ENCODE measurements around the gene MMS19. TPM values are rescaled to one million over a fixed set of nuclear protein-coding genes. Genes with fewer than 3 reads are reported as not detected.

Gene MMS19
- total RNA-seq, 2 experiments from 2014 or later = 98.0 to 100 TPM

GRCh38 chr10:97509120-97509680 lies 11.0 kb upstream of the MMS19 start:
- ChIA-PET CTCF (no interaction called here), POLR2A (no interaction called here)

GRCh38 chr10:97508342-97508741 lies 10.1 kb upstream of the MMS19 start:
- CTCF ChIA-PET = interaction anchor here (1.0 kb wide), 1 partner anchor 31 kb away, joined by 3 read pairs; no protein-coding TSS in a partner anchor
- POLR2A ChIA-PET = no interaction called here

GRCh38 chr10:97506199-97506991 lies 8.2 kb upstream of the MMS19 start:
- ChIA-PET CTCF (no interaction called here), POLR2A (no interaction called here)

GRCh38 chr10:97505152-97505551 lies 6.9 kb upstream of the MMS19 start:
- ChIA-PET POLR2A (no interaction called here), CTCF (no interaction called here)

GRCh38 chr10:97503406-97503805 lies 5.2 kb upstream of the MMS19 start:
- CTCF ChIA-PET = interaction anchor here (0.5 to 0.9 kb wide), 2 partner anchors 68 to 227 kb away, joined by 3 read pairs; no protein-coding TSS in a partner anchor

GRCh38 chr10:97502916-97503315 lies 4.7 kb upstream of the MMS19 start:
- CTCF ChIA-PET = interaction anchor here (0.5 kb wide), 1 partner anchor 228 kb away, joined by 3 read pairs; no protein-coding TSS in a partner anchor
- POLR2A ChIA-PET = no interaction called here

More at GRCh38 chr10:97503406-97503805, 5.2 kb upstream of the MMS19 start:
- POLR2A ChIA-PET = no interaction called here

- ChIA-PET POLR2A (interaction anchor here (0.5 kb wide), 1 partner anchor 46 kb away, joined by 3 read pairs; no protein-coding TSS in a partner anchor), CTCF (interaction anchor here (0.9 to 1.3 kb wide), 2 partner anchors 41 to 99 kb away, joined by 3 read pairs; partner anchors contain the start of gene RRP12)
Measured at GRCh38 chr10:97500297-97500575, 2.0 kb upstream of the MMS19 start.

- ChIA-PET CTCF (interaction anchor here (1.3 kb wide), 1 partner anchor 99 kb away, joined by 3 read pairs; the partner anchor contains the start of gene RRP12), POLR2A (interaction anchor here (0.5 kb wide), 1 partner anchor 45 kb away, joined by 3 read pairs; no protein-coding TSS in a partner anchor)
Measured at GRCh38 chr10:97499561-97500296, 1.5 kb upstream of the MMS19 start.

- POLR2A ChIA-PET = no interaction called here
- CTCF ChIA-PET = interaction anchor here (1.0 kb wide), 1 partner anchor 48 kb away, joined by 3 read pairs; no protein-coding TSS in a partner anchor
Measured at GRCh38 chr10:97498841-97499560, 779 bp upstream of the MMS19 start, which contains the start of gene UBTD1. UBTD1 (plus strand) TSS chr10:97498924; CDS start chr10:97499204, 280 bp downstream.

GRCh38 chr10:97497572-97498075 lies 598 bp downstream of the MMS19 start:
- ChIA-PET POLR2A (interaction anchor here (0.6 to 1.3 kb wide), 3 partner anchors 97 to 401 kb away, joined by 3 to 5 read pairs (median 4); partner anchors contain the start of genes AVPI1 and RRP12), CTCF (interaction anchor here (0.7 to 1.4 kb wide), 2 partner anchors 75 to 78 kb away, joined by 3 read pairs; partner anchors contain the start of gene ANKRD2)

GRCh38 chr10:97494863-97495506 lies 3.2 kb downstream of the MMS19 start:
- POLR2A ChIA-PET = no interaction called here
- CTCF ChIA-PET = interaction anchor here (1.0 to 1.9 kb wide), 2 partner anchors 22 to 87 kb away, joined by 4 read pairs; no protein-coding TSS in a partner anchor

GRCh38 chr10:97494151-97494550 lies 4.1 kb downstream of the MMS19 start:
- POLR2A ChIA-PET = no interaction called here
- CTCF ChIA-PET = no interaction called here

GRCh38 chr10:97490592-97490991 lies 7.6 kb downstream of the MMS19 start:
- ChIA-PET POLR2A (no interaction called here), CTCF (no interaction called here)

- POLR2A ChIA-PET = no interaction called here
- CTCF ChIA-PET = no interaction called here
Measured at GRCh38 chr10:97485647-97486281, 12.5 kb downstream of the MMS19 start.

GRCh38 chr10:97483921-97484320 lies 14.3 kb downstream of the MMS19 start:
- CTCF ChIA-PET = no interaction called here

GRCh38 chr10:97483506-97483905 lies 14.7 kb downstream of the MMS19 start:
- CTCF ChIA-PET = no interaction called here
- POLR2A ChIA-PET = no interaction called here

More at GRCh38 chr10:97483921-97484320, 14.3 kb downstream of the MMS19 start:
- POLR2A ChIA-PET = no interaction called here

GRCh38 chr10:97482381-97482780 lies 15.8 kb downstream of the MMS19 start:
- ChIA-PET CTCF (interaction anchor here (0.6 kb wide), 1 partner anchor 42 kb away, joined by 3 read pairs; no protein-coding TSS in a partner anchor), POLR2A (no interaction called here)

GRCh38 chr10:97481071-97481470 lies 17.2 kb downstream of the MMS19 start:
- ChIA-PET POLR2A (no interaction called here), CTCF (no interaction called here)
